ENCODE measurements around the gene ADGRD1. TPM values are rescaled to one million over a fixed set of nuclear protein-coding genes. Genes with fewer than 3 reads are reported as not detected.

ADGRD1 gene
- total RNA-seq, 8 experiments from 2014 or later: 0.67 to 25.2 (median 2.9) TPM

DNA sequence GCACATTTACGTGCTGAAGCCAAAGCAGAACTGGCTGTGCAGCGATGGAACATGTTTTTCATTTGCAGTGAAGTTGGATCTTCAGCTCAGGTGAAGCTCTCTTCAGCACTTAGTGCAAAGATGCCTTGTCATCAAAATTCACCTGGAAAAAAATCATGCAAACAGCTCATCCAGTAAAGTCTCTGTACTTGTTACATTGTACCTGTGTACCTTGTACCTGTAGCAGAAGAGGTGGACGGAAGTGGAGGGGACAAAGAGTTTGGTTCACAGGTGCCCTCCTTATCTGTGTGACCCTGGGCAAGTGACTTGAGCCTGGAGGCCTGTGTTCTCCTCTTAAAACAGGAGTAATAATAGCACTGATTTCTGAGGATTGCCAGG is 54.0 kb downstream of the ADGRD1 start:
- H3K4me3 ChIP-seq: no peak overlapping the region

DNA sequence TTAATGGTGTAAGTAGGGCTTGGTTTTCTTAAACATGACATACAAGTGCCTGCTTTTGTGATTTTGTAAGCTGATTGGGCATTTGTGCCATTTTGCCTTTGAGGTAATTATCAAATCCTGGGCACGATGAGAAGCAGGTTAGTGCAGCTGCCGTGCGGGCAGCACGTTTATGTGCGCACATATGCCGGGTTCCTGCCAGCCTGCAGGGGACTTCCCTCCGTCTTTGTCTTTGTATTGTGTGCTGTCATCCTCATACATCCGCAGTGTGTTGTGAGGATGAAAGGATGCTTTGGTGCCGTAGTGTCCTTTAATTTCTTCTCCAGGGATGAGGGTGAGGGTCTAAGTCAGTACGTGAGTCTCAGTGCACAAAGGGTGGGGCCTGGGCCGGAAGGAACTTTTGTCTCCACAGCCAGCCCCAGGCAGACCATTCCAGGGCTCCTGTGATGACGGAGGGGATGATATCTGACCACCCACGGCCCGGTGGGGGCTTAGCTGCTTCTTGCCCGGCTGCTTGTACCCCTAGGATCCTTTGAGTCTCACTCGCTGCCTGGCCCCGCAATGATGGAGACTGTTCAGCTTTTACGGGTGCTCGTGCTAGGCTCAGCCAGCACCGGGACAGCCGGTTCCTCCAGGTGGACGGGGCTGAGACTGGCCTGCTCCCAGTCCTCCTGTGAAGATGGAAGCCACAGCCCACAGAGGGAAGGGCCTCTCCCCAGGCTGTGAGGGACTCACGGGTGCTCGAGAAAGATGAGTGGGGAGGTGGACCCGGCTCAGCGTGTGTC is 54.6 kb downstream of the ADGRD1 start:
- ATAC-seq (replicated peaks in 6 of 8): no peak
- H3K4me1 ChIP-seq (replicated peaks in 1 of 2): peaks cover 22 to 23% of the 10 kb centered on the region in 2 donors
- no peak overlapping the region for H3K27ac ChIP-seq
- H3K4me3 ChIP-seq: no peak overlapping the region
- WGBS, 10 experiments: 60 to 100% (median 86%) methylated on average over 1 to 12 of the region's 26 CpGs; no CpG with 5 or more reads in 1 of the 10 experiments
- in situ Hi-C loops (cut with MboI; ENCODE audit: low pct_unique_long_range_greater_than_20kb in 2 of 9, low sequenced_read_pairs in 9 of 9, unreplicated experiment in 9 of 9): no loop called here

More for the DNA sequence above, 54.0 kb downstream of the ADGRD1 start:
- Histone ChIP-seq H3K27ac (no peak overlapping the region), H3K4me1 (replicated peaks in 1 of 2) (peaks cover 23 to 26% of the 10 kb centered on the region in 2 donors)
- WGBS, 10 experiments: 60 to 100% (median 83%) methylated on average over 1 to 2 of the region's 3 CpGs; no CpG with 5 or more reads in 3 of the 10 experiments
- ATAC-seq (replicated peaks in 6 of 8): no peak
- in situ Hi-C loops (cut with MboI; ENCODE audit: low pct_unique_long_range_greater_than_20kb in 2 of 9, low sequenced_read_pairs in 9 of 9, unreplicated experiment in 9 of 9): no loop called here

DNA sequence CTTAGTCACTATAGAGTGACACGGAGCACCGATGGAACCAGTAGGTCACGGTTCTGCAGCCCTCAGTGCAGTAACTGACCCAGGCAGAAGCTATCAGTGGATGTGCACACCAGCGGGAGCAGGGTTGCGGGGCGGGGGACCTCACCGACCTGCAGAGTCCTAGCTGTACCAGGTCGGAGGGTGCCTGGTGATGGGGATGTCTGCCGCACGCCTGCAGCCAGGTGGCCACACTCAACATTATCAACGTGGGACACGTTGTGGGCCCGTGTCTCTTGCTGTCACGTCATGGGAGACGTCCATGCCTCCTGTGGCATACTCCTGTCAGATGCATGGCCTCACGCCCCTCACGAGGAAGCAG is 55.2 kb downstream of the ADGRD1 start:
- Histone ChIP-seq H3K4me3 (no peak overlapping the region), H3K4me1 (replicated peaks in 1 of 2) (peaks cover 17 to 19% of the 10 kb centered on the region in 2 donors), H3K27ac (no peak overlapping the region)
- WGBS, 10 experiments: 95 to 100% (median 100%) methylated on average over 1 to 9 of the region's 17 CpGs; no CpG with 5 or more reads in 5 of the 10 experiments
- in situ Hi-C loops (cut with MboI; ENCODE audit: low pct_unique_long_range_greater_than_20kb in 2 of 9, low sequenced_read_pairs in 9 of 9, unreplicated experiment in 9 of 9): no loop called here
- no peak for ATAC-seq (replicated peaks in 6 of 8)

DNA sequence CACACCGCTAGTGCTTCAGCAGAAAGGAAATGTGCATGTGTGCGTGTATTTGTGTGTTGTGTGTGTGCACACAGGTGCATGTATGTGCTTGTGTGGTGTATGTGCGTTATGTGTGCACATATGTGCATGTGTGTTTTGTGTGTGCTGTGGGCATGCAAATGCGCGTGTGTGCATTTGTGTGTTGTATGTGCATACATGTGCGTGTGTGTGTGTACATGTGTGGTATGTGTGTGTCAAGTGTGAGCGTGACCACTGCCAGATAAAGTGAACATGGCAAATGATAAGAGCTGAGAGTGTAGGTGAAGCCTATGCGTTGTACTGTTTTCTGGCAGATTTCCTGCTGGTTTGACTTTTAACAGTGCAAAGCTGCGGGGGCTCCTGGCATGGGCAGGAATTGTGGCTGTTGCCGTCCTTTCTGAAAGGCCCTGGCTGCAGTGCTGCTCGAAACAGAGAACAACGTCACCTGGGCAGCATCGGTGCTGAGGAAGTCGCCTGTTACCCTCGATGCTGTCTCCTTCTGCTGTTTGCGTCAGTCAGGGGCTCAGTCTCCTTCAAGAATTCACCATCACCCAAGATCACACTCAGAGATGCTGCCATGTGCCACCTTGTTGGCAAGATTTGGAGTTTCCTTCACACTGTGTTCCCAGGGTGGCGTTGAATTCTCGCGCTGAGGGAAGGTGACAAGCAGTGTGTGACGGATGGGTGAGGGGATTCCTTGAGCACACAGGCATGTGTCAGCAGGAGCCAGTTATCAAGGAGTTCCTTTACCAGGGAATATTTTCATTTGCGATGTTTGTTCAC is 56.1 kb downstream of the ADGRD1 start:
- Histone ChIP-seq H3K4me1 (replicated peaks in 1 of 2) (peaks cover 15 to 21% of the 10 kb centered on the region in 2 donors), H3K4me3 (no peak overlapping the region), H3K27ac (no peak overlapping the region)
- 73 to 100% (median 94%) methylated on average over 1 to 10 of the region's 21 CpGs; no CpG with 5 or more reads in 2 of the 10 experiments for WGBS, 10 experiments
- in situ Hi-C loops (cut with MboI; ENCODE audit: low pct_unique_long_range_greater_than_20kb in 2 of 9, low sequenced_read_pairs in 9 of 9, unreplicated experiment in 9 of 9): no loop called here
- ATAC-seq (replicated peaks in 6 of 8): no peak

DNA sequence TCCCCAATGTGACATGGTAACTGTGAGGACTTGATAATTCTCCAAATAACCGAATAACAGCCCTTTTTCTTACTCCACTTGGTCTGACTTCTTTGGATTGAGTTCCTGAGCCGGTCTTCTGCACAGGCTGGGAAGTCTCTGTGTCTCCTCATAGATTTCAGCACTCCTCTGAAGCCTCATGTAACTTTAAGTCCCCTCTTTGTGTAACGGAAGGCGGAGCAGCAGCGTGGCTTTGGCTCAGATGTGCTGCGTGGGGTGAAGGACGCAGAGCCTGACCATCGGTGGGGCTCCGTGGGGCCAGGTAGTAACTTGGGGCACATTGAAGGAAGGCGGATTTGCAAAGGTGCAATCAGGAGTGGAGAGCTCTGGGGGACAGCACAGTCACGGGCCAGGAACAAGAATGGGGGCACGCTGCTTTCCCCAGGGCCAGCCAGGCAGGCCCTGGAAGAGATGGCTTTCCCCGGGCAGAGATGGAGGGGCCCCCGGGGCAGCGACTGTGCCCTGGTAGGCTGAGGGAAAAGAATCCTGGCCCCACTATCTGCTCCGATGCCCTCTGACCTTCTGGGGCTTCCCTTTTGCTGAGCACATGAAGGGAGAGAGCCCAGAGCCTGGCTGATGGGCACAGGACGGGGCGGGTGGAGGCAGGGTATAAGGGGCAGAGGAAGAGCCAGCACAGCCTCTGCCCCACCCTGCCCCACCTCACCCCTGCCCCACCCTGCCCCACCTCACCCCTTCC is 56.9 kb downstream of the ADGRD1 start:
- 17 to 100% (median 84%) methylated on average over 1 to 9 of the region's 18 CpGs; no CpG with 5 or more reads in 2 of the 10 experiments for WGBS, 10 experiments
- no peak for ATAC-seq (replicated peaks in 6 of 8)

DNA sequence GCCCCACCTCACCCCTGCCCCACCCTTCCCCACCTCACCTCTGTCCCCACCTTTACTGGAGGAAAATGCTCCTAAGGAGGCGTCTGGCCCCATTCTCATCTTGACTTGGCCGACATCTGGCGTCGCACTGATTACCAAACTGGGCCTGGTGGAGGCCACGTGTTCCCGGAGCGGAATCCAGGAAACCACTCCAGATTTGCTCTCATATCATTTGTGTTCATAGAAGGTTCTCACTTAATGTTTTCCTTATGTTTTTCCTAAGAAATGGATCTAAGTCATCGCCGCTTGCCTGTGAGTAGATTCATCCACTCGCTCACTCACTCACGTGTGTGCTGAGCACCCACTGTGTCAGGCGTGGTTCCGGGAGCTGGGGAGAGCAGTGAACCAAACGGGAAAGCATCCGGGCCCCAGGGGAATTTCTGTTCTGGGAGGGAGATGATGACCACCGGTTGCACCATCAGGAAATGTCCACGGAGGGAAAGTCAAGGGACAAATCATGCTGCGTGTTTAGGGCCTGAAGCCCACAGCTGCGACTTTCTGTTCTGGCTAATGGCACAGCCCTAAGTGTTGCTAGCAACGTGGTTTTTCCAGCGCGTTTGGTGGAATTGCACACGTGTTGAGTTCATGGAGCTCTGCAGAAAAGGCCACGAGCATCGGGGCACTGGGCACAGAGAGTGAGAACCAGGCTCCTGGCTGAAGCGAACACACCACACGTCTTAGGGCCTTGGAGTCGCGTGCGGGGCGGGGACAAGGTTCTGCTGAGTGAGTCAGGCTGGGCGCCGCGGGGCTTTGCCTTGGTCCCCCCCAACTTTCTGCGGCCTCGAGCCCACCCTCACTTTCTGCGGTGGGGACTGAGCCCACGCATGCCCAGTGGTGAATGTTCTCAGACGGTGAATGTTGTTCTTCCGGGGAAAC is 57.7 kb downstream of the ADGRD1 start:
- Histone ChIP-seq H3K4me3 (no peak overlapping the region), H3K27ac (no peak overlapping the region), H3K4me1 (replicated peaks in 1 of 2) (peaks cover 13 to 24% of the 10 kb centered on the region in 2 donors)
- in situ Hi-C loops (cut with MboI; ENCODE audit: low pct_unique_long_range_greater_than_20kb in 2 of 9, low sequenced_read_pairs in 9 of 9, unreplicated experiment in 9 of 9): no loop called here
- WGBS, 10 experiments: 19 to 100% (median 66%) methylated on average over 1 to 10 of the region's 40 CpGs; no CpG with 5 or more reads in 6 of the 10 experiments
- peak in 1 of 8 experiments; percentile 54 for ATAC-seq (replicated peaks in 6 of 8)

More for the DNA sequence above, 56.9 kb downstream of the ADGRD1 start:
- no peak overlapping the region for H3K27ac ChIP-seq
- no peak overlapping the region for H3K4me3 ChIP-seq
- in situ Hi-C loops (cut with MboI; ENCODE audit: low pct_unique_long_range_greater_than_20kb in 2 of 9, low sequenced_read_pairs in 9 of 9, unreplicated experiment in 9 of 9): no loop called here
- H3K4me1 ChIP-seq (replicated peaks in 1 of 2): peaks cover 12 to 20% of the 10 kb centered on the region in 2 donors

DNA sequence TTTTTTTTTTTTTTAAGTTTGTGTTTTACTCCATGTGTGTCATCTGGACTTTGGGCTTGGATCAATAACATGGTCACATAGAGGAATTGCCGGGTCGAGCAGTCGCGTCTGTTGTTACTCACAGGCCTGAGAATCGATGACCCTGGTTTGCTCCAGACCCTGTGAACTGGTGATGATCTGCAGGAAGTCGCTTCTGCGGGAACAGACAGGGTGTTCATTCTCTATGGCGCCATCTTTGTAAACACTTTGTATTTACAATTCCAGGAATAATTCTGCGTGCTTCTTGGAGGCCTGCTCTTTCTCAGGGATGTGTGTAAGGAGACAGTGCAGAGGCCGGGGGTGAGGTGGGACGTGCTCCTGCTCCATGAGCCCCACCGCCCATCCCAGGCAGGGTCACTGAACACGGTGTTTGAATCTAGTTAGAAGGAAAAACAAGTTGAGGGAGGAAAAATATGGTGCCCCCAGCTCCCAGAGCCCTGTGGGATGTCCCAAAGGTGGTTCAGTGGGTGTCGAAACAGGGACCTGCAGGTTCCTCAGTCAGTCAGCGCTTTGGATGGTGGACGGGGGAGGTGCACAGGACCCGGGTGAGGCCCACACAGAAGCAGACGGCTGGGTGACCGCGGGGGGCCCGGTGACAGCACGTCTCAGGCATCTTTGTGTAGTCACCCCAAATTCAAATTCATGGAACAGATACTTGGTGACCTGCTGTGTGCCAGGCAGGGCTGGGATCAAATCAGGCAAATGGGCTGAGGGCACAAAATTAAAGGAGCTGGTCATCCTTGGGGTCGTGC is 58.8 kb downstream of the ADGRD1 start:
- Histone ChIP-seq H3K27ac (no peak overlapping the region), H3K4me1 (replicated peaks in 1 of 2) (peaks cover 7 to 19% of the 10 kb centered on the region in 2 donors), H3K4me3 (no peak overlapping the region)
- WGBS, 10 experiments: 76 to 94% (median 87%) methylated on average over 4 to 18 of the region's 23 CpGs; no CpG with 5 or more reads in 3 of the 10 experiments
- peak in 1 of 8 experiments; percentile 15 for ATAC-seq (replicated peaks in 6 of 8)
- in situ Hi-C loops (cut with MboI; ENCODE audit: low pct_unique_long_range_greater_than_20kb in 2 of 9, low sequenced_read_pairs in 9 of 9, unreplicated experiment in 9 of 9): no loop called here

DNA sequence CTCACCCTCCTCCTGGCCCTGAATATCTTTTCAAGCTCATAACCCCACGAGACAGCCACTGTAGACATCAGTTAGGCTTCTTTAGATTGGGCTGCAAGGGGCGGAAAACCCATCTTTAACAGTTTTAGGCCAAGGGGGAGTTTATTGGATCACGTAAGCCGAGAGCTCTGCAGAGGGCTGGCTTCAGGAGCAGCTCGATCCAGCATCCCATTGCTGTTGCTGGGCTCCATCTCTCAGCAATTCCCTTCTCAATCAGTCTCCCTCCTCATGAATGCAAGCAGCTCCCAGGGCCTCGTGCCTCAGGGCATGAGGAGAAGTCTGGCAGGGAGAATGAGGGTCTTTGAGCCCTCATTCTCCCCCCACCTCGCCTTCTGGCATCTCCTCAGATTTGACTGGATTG is 59.4 kb downstream of the ADGRD1 start:
- peaks cover 9 to 20% of the 10 kb centered on the region in 2 donors for H3K4me1 ChIP-seq (replicated peaks in 1 of 2)
- H3K27ac ChIP-seq: no peak overlapping the region
- ATAC-seq (replicated peaks in 6 of 8): no peak
- 41 to 95% (median 74%) methylated on average over 2 to 7 of the region's 7 CpGs; no CpG with 5 or more reads in 4 of the 10 experiments for WGBS, 10 experiments
- H3K4me3 ChIP-seq: no peak overlapping the region
- in situ Hi-C loops (cut with MboI; ENCODE audit: low pct_unique_long_range_greater_than_20kb in 2 of 9, low sequenced_read_pairs in 9 of 9, unreplicated experiment in 9 of 9): no loop called here

DNA sequence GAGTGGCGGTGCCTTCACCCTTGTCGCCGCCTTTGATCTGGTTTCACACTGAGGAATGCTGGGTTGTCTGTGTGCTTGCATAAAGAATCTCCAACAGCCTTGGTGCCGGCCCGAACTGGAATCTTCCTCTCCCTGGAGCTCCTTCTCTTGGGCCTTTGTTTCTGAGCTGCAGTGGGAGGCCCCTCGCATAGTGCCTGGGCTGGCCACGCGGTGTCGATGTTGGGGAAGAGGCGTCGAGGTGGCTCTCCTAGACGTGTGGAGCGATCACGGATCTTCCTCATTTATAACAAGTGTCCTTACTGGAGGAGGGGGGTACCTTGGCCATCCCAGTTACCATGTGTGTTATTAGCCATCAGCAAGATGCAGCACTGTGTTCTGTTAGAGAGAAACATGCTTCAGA is 60.6 kb downstream of the ADGRD1 start:
- H3K4me3 ChIP-seq: no peak overlapping the region
- no peak for ATAC-seq (replicated peaks in 6 of 8)
- H3K27ac ChIP-seq: no peak overlapping the region
- WGBS, 10 experiments: 65 to 100% (median 92%) methylated on average over 1 to 4 of the region's 14 CpGs; no CpG with 5 or more reads in 6 of the 10 experiments
- peaks cover 18 to 32% of the 10 kb centered on the region in 2 donors for H3K4me1 ChIP-seq (replicated peaks in 1 of 2)
- in situ Hi-C loops (cut with MboI; ENCODE audit: low pct_unique_long_range_greater_than_20kb in 2 of 9, low sequenced_read_pairs in 9 of 9, unreplicated experiment in 9 of 9): no loop called here

DNA sequence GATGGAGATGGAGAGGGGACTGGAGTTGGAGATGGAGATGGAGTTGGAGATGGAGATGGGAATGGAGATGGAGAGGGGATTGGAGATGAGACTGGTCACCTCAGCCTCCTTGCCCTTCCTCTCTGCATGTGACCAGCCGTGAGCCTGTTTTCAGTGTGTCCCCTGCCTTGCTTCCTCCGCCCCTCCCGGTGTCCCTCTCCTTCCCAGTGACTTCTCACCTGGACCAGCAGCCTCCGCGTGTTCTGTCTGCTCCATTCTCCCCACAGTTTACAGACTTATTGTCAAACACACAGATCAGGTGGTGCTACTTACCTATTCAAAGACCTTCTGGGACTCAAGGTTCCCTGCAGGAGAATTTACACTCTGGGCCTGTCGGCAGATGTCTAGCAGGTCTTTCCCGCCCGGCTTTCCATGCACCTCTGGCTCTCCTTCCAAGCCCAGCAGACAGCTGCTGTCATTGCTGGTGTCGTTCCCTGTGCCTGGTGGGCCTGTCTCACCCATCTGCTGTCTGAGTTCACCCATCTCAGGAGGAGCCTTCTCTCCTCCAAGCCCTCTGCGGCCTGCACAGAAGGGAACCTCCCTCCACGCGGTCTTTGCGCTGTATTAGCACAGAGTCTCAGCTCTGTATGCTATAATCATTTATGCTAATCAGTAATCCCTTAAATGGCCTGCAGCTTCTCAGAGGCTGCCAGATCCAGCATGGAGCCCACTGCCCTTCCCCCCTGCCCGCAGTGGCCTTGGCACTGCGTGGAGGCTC is 62.1 kb downstream of the ADGRD1 start:
- in situ Hi-C loops (cut with MboI; ENCODE audit: low pct_unique_long_range_greater_than_20kb in 2 of 9, low sequenced_read_pairs in 9 of 9, unreplicated experiment in 9 of 9): no loop called here
- no peak overlapping the region for H3K4me3 ChIP-seq
- peaks cover 18 to 32% of the 10 kb centered on the region in 2 donors for H3K4me1 ChIP-seq (replicated peaks in 1 of 2)
- WGBS, 10 experiments: 38 to 100% (median 81%) methylated on average over 2 to 7 of the region's 15 CpGs; no CpG with 5 or more reads in 1 of the 10 experiments
- H3K27ac ChIP-seq: peak overlapping the region in 1 of 2 donors; percentile 39
- peak in 6 of 8 experiments; percentile 66 to 90 (median 76) for ATAC-seq (replicated peaks in 6 of 8)

DNA sequence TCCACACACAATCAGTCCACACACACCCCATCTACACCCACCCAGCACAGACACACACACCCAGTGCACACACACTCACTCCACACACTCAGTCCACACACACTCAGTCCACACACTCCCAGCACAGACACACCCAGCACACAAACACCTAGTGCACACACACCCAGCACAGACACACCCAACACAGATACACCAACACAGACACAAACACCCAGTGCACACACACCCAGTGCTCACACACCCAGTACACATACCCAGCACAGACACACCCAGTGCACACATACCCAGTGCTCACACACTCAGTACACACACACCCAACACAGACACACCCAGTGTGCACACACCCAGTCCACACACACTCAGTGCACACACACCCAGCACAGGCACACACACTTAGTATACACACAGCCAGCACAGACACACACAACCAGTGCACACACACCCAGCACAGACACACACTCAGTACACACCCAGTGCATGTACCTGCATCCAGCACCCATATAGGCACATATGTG is 63.8 kb downstream of the ADGRD1 start:
- Histone ChIP-seq H3K27ac (no peak overlapping the region), H3K4me3 (no peak overlapping the region), H3K4me1 (replicated peaks in 1 of 2) (peaks cover 33 to 37% of the 10 kb centered on the region in 2 donors)
- in situ Hi-C loops (cut with MboI; ENCODE audit: low pct_unique_long_range_greater_than_20kb in 2 of 9, low sequenced_read_pairs in 9 of 9, unreplicated experiment in 9 of 9): no loop called here
- peak in 1 of 8 experiments; percentile 1 for ATAC-seq (replicated peaks in 6 of 8)
